Measurements from ENCODE around the gene PPP1R2C.

DNA sequence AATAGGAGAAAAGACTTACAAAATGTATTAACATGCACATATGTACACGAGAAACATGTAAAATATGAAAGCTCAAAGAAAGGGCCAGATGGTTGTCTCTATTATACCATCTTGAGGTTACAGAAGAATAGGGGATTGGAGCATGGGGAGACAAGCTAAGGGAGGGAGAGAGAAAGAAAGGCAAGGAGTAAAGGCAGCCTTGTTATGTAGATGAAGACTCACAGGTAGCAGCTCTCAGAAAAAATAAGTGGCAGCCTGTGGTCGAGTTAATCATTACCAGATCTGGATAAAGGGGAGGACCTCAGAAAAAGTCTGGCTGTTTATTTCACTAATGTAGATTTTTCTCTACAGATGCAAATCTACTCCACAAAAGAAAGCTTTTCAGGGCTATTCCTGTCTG lies 26.6 kb upstream of the PPP1R2C start:
- TF ChIP-seq, protein P1, sequence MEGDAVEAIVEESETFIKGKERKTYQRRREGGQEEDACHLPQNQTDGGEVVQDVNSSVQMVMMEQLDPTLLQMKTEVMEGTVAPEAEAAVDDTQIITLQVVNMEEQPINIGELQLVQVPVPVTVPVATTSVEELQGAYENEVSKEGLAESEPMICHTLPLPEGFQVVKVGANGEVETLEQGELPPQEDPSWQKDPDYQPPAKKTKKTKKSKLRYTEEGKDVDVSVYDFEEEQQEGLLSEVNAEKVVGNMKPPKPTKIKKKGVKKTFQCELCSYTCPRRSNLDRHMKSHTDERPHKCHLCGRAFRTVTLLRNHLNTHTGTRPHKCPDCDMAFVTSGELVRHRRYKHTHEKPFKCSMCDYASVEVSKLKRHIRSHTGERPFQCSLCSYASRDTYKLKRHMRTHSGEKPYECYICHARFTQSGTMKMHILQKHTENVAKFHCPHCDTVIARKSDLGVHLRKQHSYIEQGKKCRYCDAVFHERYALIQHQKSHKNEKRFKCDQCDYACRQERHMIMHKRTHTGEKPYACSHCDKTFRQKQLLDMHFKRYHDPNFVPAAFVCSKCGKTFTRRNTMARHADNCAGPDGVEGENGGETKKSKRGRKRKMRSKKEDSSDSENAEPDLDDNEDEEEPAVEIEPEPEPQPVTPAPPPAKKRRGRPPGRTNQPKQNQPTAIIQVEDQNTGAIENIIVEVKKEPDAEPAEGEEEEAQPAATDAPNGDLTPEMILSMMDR (IDR thresholded peaks at IDR 0.05): no peak
- no peak for TF ChIP-seq POLR2A (IDR thresholded peaks at IDR 0.05)
